ENCODE measurements around the gene MAPK4.

The MAPK4 gene

GRCh38 chr18:50680966-50681365 lies 121.1 kb downstream of the MAPK4 start:
- ChIA-PET CTCF (interaction anchor here (0.6 to 0.7 kb wide), 2 partner anchors 20 to 185 kb away, joined by 3 to 5 read pairs; no protein-coding TSS in a partner anchor), POLR2A (no interaction called here)
- Histone ChIP-seq H3K4me3 (ENCODE audit: low read depth, low read length) (no peak overlapping the region), H3K27ac (ENCODE audit: extremely low read depth, low read depth, low read length) (no peak overlapping the region), H3K36me3 (ENCODE audit: control insufficient read depth in 2 of 2, insufficient read depth in 1 of 2, low read length in 2 of 2) (no peaks in the 10 kb centered on the region), H3K4me1 (ENCODE audit: control insufficient read depth, insufficient read depth, low read length) (no peaks in the 10 kb centered on the region), H3K9me3 (ENCODE audit: control insufficient read depth, insufficient read depth, low read depth, low read length) (no peaks in the 10 kb centered on the region)
- TF ChIP-seq ZNF26 (tag by site-specific recombination; IDR thresholded peaks at IDR 0.05) (no peak), ZNF202 (tag by site-specific recombination; IDR thresholded peaks at IDR 0.05; ENCODE audit: borderline replicate concordance) (no peak), HOXA7 (CRISPR knock-in tag; IDR thresholded peaks at IDR 0.05; ENCODE audit: borderline replicate concordance) (no peak), ZNF350 (tag by site-specific recombination; IDR thresholded peaks at IDR 0.05) (no peak), ZNF155 (tag by site-specific recombination; IDR thresholded peaks at IDR 0.05) (no peak), ZBTB8A (tag by site-specific recombination; IDR thresholded peaks at IDR 0.05) (no peak), ZBTB49 (tag by site-specific recombination; IDR thresholded peaks at IDR 0.05; ENCODE audit: low read depth) (no peak), ZNF311 (tag by site-specific recombination; IDR thresholded peaks at IDR 0.05; ENCODE audit: borderline replicate concordance) (no peak), MYNN (tag by site-specific recombination; IDR thresholded peaks at IDR 0.05; ENCODE audit: borderline replicate concordance) (no peak), KLF9 (tag by site-specific recombination; IDR thresholded peaks at IDR 0.05; ENCODE audit: low read depth) (no peak)

- Histone ChIP-seq H3K36me3 (ENCODE audit: control insufficient read depth in 2 of 2, insufficient read depth in 1 of 2, low read length in 2 of 2) (no peaks in the 10 kb centered on the region), H3K4me3 (ENCODE audit: low read depth, low read length) (no peak overlapping the region), H3K9me3 (ENCODE audit: control insufficient read depth, insufficient read depth, low read depth, low read length) (no peaks in the 10 kb centered on the region), H3K27ac (ENCODE audit: extremely low read depth, low read depth, low read length) (no peak overlapping the region), H3K4me1 (ENCODE audit: control insufficient read depth, insufficient read depth, low read length) (no peaks in the 10 kb centered on the region)
- TF ChIP-seq ZNF184 (tag by site-specific recombination; IDR thresholded peaks at IDR 0.05) (no peak), ZNF621 (tag by site-specific recombination; IDR thresholded peaks at IDR 0.05) (no peak)
- ChIA-PET POLR2A (no interaction called here), CTCF (interaction anchor here (0.9 to 1.2 kb wide), 3 partner anchors 15 to 19 kb away, joined by 3 to 4 read pairs (median 4); no protein-coding TSS in a partner anchor)
Measured at GRCh38 chr18:50682852-50683251, 123.0 kb downstream of the MAPK4 start.

GRCh38 chr18:50686409-50686808 lies 126.5 kb downstream of the MAPK4 start:
- Histone ChIP-seq H3K27ac (ENCODE audit: extremely low read depth, low read depth, low read length) (no peak overlapping the region), H3K36me3 (ENCODE audit: control insufficient read depth in 2 of 2, insufficient read depth in 1 of 2, low read length in 2 of 2) (no peaks in the 10 kb centered on the region), H3K4me3 (ENCODE audit: low read depth, low read length) (no peak overlapping the region), H3K4me1 (ENCODE audit: control insufficient read depth, insufficient read depth, low read length) (no peaks in the 10 kb centered on the region), H3K9me3 (ENCODE audit: control insufficient read depth, insufficient read depth, low read depth, low read length) (no peaks in the 10 kb centered on the region)
- CTCF ChIA-PET = interaction anchor here (0.8 to 1.2 kb wide), 2 partner anchors 12 to 24 kb away, joined by 3 to 4 read pairs; no protein-coding TSS in a partner anchor
- TF ChIP-seq ZNF248 (tag by site-specific recombination; IDR thresholded peaks at IDR 0.05) (no peak), ZBTB49 (tag by site-specific recombination; IDR thresholded peaks at IDR 0.05; ENCODE audit: low read depth) (no peak), ZNF596 (tag by site-specific recombination; IDR thresholded peaks at IDR 0.05) (no peak)
- TF ChIP-seq, protein P1, sequence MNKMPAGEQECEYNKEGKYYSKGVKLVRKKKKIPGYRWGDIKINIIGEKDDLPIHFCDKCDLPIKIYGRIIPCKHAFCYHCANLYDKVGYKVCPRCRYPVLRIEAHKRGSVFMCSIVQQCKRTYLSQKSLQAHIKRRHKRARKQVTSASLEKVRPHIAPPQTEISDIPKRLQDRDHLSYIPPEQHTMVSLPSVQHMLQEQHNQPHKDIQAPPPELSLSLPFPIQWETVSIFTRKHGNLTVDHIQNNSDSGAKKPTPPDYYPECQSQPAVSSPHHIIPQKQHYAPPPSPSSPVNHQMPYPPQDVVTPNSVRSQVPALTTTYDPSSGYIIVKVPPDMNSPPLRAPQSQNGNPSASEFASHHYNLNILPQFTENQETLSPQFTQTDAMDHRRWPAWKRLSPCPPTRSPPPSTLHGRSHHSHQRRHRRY (tag by site-specific recombination; IDR thresholded peaks at IDR 0.05) = no peak
- POLR2A ChIA-PET = no interaction called here

All from HEK293 (cell line).